ENCODE measurements around the gene OR6K6.

GRCh38 chr1:158800526-158800925, 46.0 kb downstream of the OR6K6 start:
- TF ChIP-seq CTCF (IDR thresholded peaks at IDR 0.05; ENCODE audit: poor library complexity), result no peak
- TF ChIP-seq EZH2 (IDR thresholded peaks at IDR 0.05; ENCODE audit: borderline replicate concordance), result no peak

Data from hepatocyte (in vitro differentiated cells).